CD4-positive, alpha-beta T cell (primary cell): ENCODE results near the gene GALNT14. TPM values are rescaled to one million over a fixed set of nuclear protein-coding genes. Genes with fewer than 3 reads are reported as not detected.

ENCODE experiments used
- ATAC-seq: fragments of 200-7000 bp; cut with Tn5 transposase; one replicate; pipeline ENCODE4 v1.10.0; 2022; ENCODE audit warnings: mild to moderate bottlenecking; ENCODE audit not compliant: poor library complexity
- CTCF ChIA-PET: fragments of 350-600 bp; sonication (Branson Sonifier 250); formaldehyde crosslinking; loops from one replicate; lab custom pipeline; 2021; ENCODE audit warnings: antibody characterized with exemption, inconsistent platforms; lab: Charles Lee
- POLR2A ChIA-PET: fragments of 350-600 bp; sonication (Branson Sonifier 250); formaldehyde crosslinking; loops from one replicate; lab custom pipeline; 2021; ENCODE audit warnings: antibody characterized with exemption, inconsistent platforms; lab: Charles Lee
- DNase-seq, 14 experiments: peaks; one replicate each; pipeline ENCODE4 v3.0.0-alpha.2; 2013 to 2020; ENCODE audit warnings: mixed read lengths in 2 of 14
- H3K27ac ChIP-seq, 2 donors: one replicate each; pipeline versions ENCODE4 v1.5.1 to v1.7.0; 2013; ENCODE audit warnings: low read length in 2 of 2, low read depth in 1 of 2, mild to moderate bottlenecking in 1 of 2
- H3K27me3 ChIP-seq, 2 experiments: 1 replicate in 1 of 2; 2 replicates in 1 of 2; pipeline versions ENCODE4 v1.6.1 to v1.7.0; 2013; ENCODE audit warnings: low read length in 2 of 2, control low read depth in 1 of 2, mild to moderate bottlenecking in 1 of 2, moderate library complexity in 1 of 2; ENCODE audit not compliant: insufficient read depth in 2 of 2, control insufficient read depth in 1 of 2
- H3K36me3 ChIP-seq: one replicate; pipeline ENCODE4 v1.6.1; 2013; ENCODE audit warnings: low read length, control low read depth; ENCODE audit not compliant: insufficient read depth
- H3K4me1 ChIP-seq: one replicate; pipeline ENCODE4 v1.6.1; 2013; ENCODE audit warnings: low read length, control low read depth; ENCODE audit not compliant: insufficient read depth
- H3K4me3 ChIP-seq: one replicate; pipeline ENCODE4 v1.5.1; 2013; ENCODE audit warnings: mild to moderate bottlenecking, low read length, moderate library complexity
- H3K9me3 ChIP-seq, 2 experiments: 1 replicate in 1 of 2; 2 replicates in 1 of 2; pipeline versions ENCODE4 v1.6.1 to v1.7.0; 2013; ENCODE audit warnings: low read length in 2 of 2, mild to moderate bottlenecking in 2 of 2, control low read depth in 1 of 2, moderate library complexity in 1 of 2; ENCODE audit not compliant: control insufficient read depth in 1 of 2, insufficient read depth in 1 of 2
- H3K27ac Mint-ChIP-seq: one replicate; pipeline ENCODE4 v1.8.0; 2020; ENCODE audit warnings: mixed read lengths
- H3K27me3 Mint-ChIP-seq: one replicate; pipeline ENCODE4 v1.8.0; 2021; ENCODE audit warnings: mixed read lengths
- H3K36me3 Mint-ChIP-seq: one replicate; pipeline ENCODE4 v1.8.0; 2021; ENCODE audit warnings: low read depth, mixed read lengths
- H3K4me1 Mint-ChIP-seq: one replicate; pipeline ENCODE4 v1.8.0; 2021; ENCODE audit warnings: low read depth, mixed read lengths
- H3K4me3 Mint-ChIP-seq: one replicate; pipeline ENCODE4 v1.8.0; 2020; ENCODE audit warnings: mild to moderate bottlenecking, mixed read lengths
- H3K9me3 Mint-ChIP-seq: one replicate; pipeline ENCODE4 v1.8.0; 2020; ENCODE audit warnings: mixed read lengths
- intact Hi-C, 2 experiments: fragments of 100-400 bp; cut with DNase I in 1 of 2; cut with micrococcal nuclease in 1 of 2; formaldehyde crosslinking; loops; one replicate each; pipeline versions ENCODE4 v1.15.1 to v1.9.0; 2023 to 2025; cut with DNase I, micrococcal nuclease
- total RNA-seq, 174 experiments: library from RNA in 2 of 174; stranded (reverse) in 2 of 174; gene quantifications; one replicate each; pipeline ENCODE4 v1.2.3 and lab custom pipeline; 2021 to 2026
- TF ChIP-seq, protein P1 (sequence below): fragments of 200-600 bp; IDR thresholded peaks from one replicate; pipeline ENCODE4 v1.8.0; 2022; ENCODE audit warnings: antibody characterized with exemption, mild to moderate bottlenecking

Gene GALNT14
- total RNA-seq, 2 experiments from 2014 or later = not detected

- no peaks in the 10 kb centered on the region for H3K9me3 ChIP-seq
- Mint-ChIP-seq H3K4me1 (peaks cover 7% of the 10 kb centered on the region), H3K27ac (no peak overlapping the region), H3K4me3 (no peak overlapping the region), H3K27me3 (peaks cover 73% of the 10 kb centered on the region), H3K9me3 (no peaks in the 10 kb centered on the region), H3K36me3 (no peaks in the 10 kb centered on the region)
- no peak overlapping the region for H3K4me3 ChIP-seq
- ChIA-PET POLR2A (no interaction called here), CTCF (no interaction called here)
- ATAC-seq (no peak), DNase-seq (no peak)
- no peak overlapping the region for H3K27ac ChIP-seq
- intact Hi-C loops = no loop called here
- H3K4me1 ChIP-seq = peaks cover 14% of the 10 kb centered on the region
- TF ChIP-seq, protein P1, sequence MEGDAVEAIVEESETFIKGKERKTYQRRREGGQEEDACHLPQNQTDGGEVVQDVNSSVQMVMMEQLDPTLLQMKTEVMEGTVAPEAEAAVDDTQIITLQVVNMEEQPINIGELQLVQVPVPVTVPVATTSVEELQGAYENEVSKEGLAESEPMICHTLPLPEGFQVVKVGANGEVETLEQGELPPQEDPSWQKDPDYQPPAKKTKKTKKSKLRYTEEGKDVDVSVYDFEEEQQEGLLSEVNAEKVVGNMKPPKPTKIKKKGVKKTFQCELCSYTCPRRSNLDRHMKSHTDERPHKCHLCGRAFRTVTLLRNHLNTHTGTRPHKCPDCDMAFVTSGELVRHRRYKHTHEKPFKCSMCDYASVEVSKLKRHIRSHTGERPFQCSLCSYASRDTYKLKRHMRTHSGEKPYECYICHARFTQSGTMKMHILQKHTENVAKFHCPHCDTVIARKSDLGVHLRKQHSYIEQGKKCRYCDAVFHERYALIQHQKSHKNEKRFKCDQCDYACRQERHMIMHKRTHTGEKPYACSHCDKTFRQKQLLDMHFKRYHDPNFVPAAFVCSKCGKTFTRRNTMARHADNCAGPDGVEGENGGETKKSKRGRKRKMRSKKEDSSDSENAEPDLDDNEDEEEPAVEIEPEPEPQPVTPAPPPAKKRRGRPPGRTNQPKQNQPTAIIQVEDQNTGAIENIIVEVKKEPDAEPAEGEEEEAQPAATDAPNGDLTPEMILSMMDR = no peak
- H3K36me3 ChIP-seq = no peaks in the 10 kb centered on the region
- H3K27me3 ChIP-seq = peaks cover 43 to 52% of the 10 kb centered on the region in 2 experiments
Measured at GRCh38 chr2:31134480-31134879, 3.8 kb downstream of the GALNT14 start.

GRCh38 chr2:31132786-31133185 is 5.5 kb downstream of the GALNT14 start:
- POLR2A ChIA-PET = no interaction called here
- TF ChIP-seq, protein P1 = no peak
- Histone ChIP-seq H3K27me3 (peaks cover 33 to 43% of the 10 kb centered on the region in 2 experiments), H3K36me3 (no peaks in the 10 kb centered on the region), H3K9me3 (no peaks in the 10 kb centered on the region), H3K4me3 (no peak overlapping the region), H3K4me1 (peaks cover 10% of the 10 kb centered on the region), H3K27ac (no peak overlapping the region)
- CTCF ChIA-PET = no interaction called here
- no peak for ATAC-seq
- no peak for DNase-seq
- intact Hi-C loops = no loop called here
- Mint-ChIP-seq H3K36me3 (no peaks in the 10 kb centered on the region), H3K9me3 (no peaks in the 10 kb centered on the region), H3K4me1 (peaks cover 7% of the 10 kb centered on the region), H3K27me3 (peaks cover 69% of the 10 kb centered on the region), H3K27ac (no peak overlapping the region), H3K4me3 (no peak overlapping the region)

DNA sequence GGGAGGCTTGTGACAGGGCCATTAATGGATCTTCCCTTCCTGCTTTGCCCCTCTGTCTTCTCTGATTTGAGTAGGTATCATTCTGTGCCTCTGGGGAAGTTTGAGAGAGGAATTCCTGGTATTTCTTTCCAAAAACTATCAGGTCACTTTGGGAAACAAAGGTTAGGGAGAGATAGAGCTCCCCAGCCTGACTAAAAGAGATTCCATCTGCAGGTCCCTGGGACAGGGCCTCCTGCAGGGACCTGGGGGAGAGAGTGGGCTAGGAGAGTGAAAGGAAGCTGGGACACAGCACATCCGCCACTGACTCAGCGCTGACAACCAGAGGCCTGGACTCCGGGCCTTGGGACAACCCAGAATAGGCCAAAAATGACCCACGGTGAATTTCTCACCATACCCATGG is 6.4 kb downstream of the GALNT14 start:
- H3K27me3 Mint-ChIP-seq = peaks cover 65% of the 10 kb centered on the region
- CTCF ChIA-PET = no interaction called here
- H3K36me3 ChIP-seq = no peaks in the 10 kb centered on the region
- POLR2A ChIA-PET = no interaction called here
- intact Hi-C loops = no loop called here
- TF ChIP-seq, protein P1 = no peak
- no peaks in the 10 kb centered on the region for H3K36me3 Mint-ChIP-seq
- H3K27ac ChIP-seq = no peak overlapping the region
- no peaks in the 10 kb centered on the region for H3K9me3 Mint-ChIP-seq
- no peak overlapping the region for H3K4me3 Mint-ChIP-seq
- peaks cover 29 to 37% of the 10 kb centered on the region in 2 experiments for H3K27me3 ChIP-seq
- H3K4me1 Mint-ChIP-seq = peaks cover 3% of the 10 kb centered on the region
- DNase-seq = no peak
- peaks cover 3% of the 10 kb centered on the region for H3K4me1 ChIP-seq
- H3K27ac Mint-ChIP-seq = no peak overlapping the region
- H3K4me3 ChIP-seq = no peak overlapping the region
- ATAC-seq = no peak
- H3K9me3 ChIP-seq = no peaks in the 10 kb centered on the region
